ENCODE data around the gene TCF7L2.
"Not testable (repeated sequence)": the region's sequence is repeated elsewhere in the genome, so short reads cannot be mapped to it uniquely, and the experiment has no call there.

Gene TCF7L2

GRCh38 chr10:113099431-113100183 is 149.6 kb downstream of the TCF7L2 start:
- TF ChIP-seq POLR2A (IDR thresholded peaks at IDR 0.05; ENCODE audit: low read depth, low read length): no peak
- DNase-seq (ENCODE audit: insufficient read length, low spot score): no peak
- FAIRE-seq: no peak

- DNase-seq (ENCODE audit: insufficient read length, low spot score): no peak
- no peak for TF ChIP-seq POLR2A (IDR thresholded peaks at IDR 0.05; ENCODE audit: low read depth, low read length)
- no peak for FAIRE-seq
Observed at GRCh38 chr10:113100281-113100680, 150.2 kb downstream of the TCF7L2 start.

GRCh38 chr10:113103131-113103840 is 153.2 kb downstream of the TCF7L2 start:
- TF ChIP-seq POLR2A (IDR thresholded peaks at IDR 0.05; ENCODE audit: low read depth, low read length): no peak
- no peak for DNase-seq (ENCODE audit: insufficient read length, low spot score)
- no peak for FAIRE-seq

- TF ChIP-seq POLR2A (IDR thresholded peaks at IDR 0.05; ENCODE audit: low read depth, low read length): no peak
- FAIRE-seq: no peak
- DNase-seq (ENCODE audit: insufficient read length, low spot score): no peak
Observed at GRCh38 chr10:113104047-113104446, 154.0 kb downstream of the TCF7L2 start.

- FAIRE-seq (no peak), DNase-seq (ENCODE audit: insufficient read length, low spot score) (no peak)
- no peak for TF ChIP-seq POLR2A (IDR thresholded peaks at IDR 0.05; ENCODE audit: low read depth, low read length)
Observed at GRCh38 chr10:113108194-113108835, 158.3 kb downstream of the TCF7L2 start.

GRCh38 chr10:113108948-113109347 is 158.9 kb downstream of the TCF7L2 start:
- no peak for TF ChIP-seq POLR2A (IDR thresholded peaks at IDR 0.05; ENCODE audit: low read depth, low read length)
- FAIRE-seq (no peak), DNase-seq (ENCODE audit: insufficient read length, low spot score) (no peak)

- not testable (repeated sequence) for FAIRE-seq; DNase-seq (ENCODE audit: insufficient read length, low spot score)
Observed at GRCh38 chr10:113109482-113109881, 159.4 kb downstream of the TCF7L2 start.

- FAIRE-seq (no peak), DNase-seq (ENCODE audit: insufficient read length, low spot score) (no peak)
- TF ChIP-seq POLR2A (IDR thresholded peaks at IDR 0.05; ENCODE audit: low read depth, low read length): no peak
Observed at GRCh38 chr10:113111260-113111659, 161.2 kb downstream of the TCF7L2 start.

- DNase-seq (ENCODE audit: insufficient read length, low spot score) (no peak), FAIRE-seq (no peak)
- no peak for TF ChIP-seq POLR2A (IDR thresholded peaks at IDR 0.05; ENCODE audit: low read depth, low read length)
Observed at GRCh38 chr10:113111900-113112853, 162.1 kb downstream of the TCF7L2 start.

- FAIRE-seq (no peak), DNase-seq (ENCODE audit: insufficient read length, low spot score) (no peak)
- no peak for TF ChIP-seq POLR2A (IDR thresholded peaks at IDR 0.05; ENCODE audit: low read depth, low read length)
Observed at GRCh38 chr10:113113241-113113640, 163.2 kb downstream of the TCF7L2 start.

GRCh38 chr10:113113918-113114317 is 163.9 kb downstream of the TCF7L2 start:
- DNase-seq (ENCODE audit: insufficient read length, low spot score): no peak
- FAIRE-seq: no peak
- no peak for TF ChIP-seq POLR2A (IDR thresholded peaks at IDR 0.05; ENCODE audit: low read depth, low read length)

- TF ChIP-seq POLR2A (IDR thresholded peaks at IDR 0.05; ENCODE audit: low read depth, low read length): no peak
- no peak for FAIRE-seq
- DNase-seq (ENCODE audit: insufficient read length, low spot score): no peak
Observed at GRCh38 chr10:113115556-113115955, 165.5 kb downstream of the TCF7L2 start.

- no peak for DNase-seq (ENCODE audit: insufficient read length, low spot score)
- TF ChIP-seq POLR2A (IDR thresholded peaks at IDR 0.05; ENCODE audit: low read depth, low read length): no peak
- no peak for FAIRE-seq
Observed at GRCh38 chr10:113118882-113119281, 168.8 kb downstream of the TCF7L2 start.

Data from H54 (cell line).